ENCODE measurements around the gene FAM199X.

FAM199X gene

GRCh38 chrX:104165894-104166734, at the start of gene FAM199X:
TSS of gene FAM199X (plus strand) at chrX:104166453. CDS start at chrX:104166786, 333 bp downstream.
- DNase-seq (ENCODE audit: low read depth): peak; percentile 72

GRCh38 chrX:104117759-104118158, 48.5 kb upstream of the FAM199X start:
- no peak for DNase-seq (ENCODE audit: low read depth)

DNA sequence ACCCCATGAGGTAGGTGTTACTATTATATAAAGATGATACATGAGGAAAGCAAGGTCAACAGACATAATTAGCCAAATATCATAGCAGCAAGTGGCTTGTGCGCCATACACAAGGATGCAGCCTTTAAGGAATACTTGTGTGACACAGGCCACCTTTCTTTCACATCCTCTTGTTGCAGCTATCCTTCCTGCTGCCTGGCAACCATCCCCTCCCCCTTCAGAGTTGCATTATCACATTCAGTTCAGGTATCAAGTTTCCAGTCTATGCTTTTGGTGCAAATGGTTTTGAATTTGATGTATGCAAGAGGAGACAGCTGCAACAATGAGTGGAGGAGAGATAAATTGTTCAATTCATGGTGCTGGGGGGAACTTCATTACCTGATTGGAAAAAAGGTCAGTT, 47.5 kb upstream of the FAM199X start:
- no peak for DNase-seq (ENCODE audit: low read depth)

GRCh38 chrX:104122829-104123228, 43.4 kb upstream of the FAM199X start:
- DNase-seq (ENCODE audit: low read depth): no peak

- DNase-seq (ENCODE audit: low read depth): no peak
Observed at GRCh38 chrX:104126856-104127255, 39.4 kb upstream of the FAM199X start.

DNA sequence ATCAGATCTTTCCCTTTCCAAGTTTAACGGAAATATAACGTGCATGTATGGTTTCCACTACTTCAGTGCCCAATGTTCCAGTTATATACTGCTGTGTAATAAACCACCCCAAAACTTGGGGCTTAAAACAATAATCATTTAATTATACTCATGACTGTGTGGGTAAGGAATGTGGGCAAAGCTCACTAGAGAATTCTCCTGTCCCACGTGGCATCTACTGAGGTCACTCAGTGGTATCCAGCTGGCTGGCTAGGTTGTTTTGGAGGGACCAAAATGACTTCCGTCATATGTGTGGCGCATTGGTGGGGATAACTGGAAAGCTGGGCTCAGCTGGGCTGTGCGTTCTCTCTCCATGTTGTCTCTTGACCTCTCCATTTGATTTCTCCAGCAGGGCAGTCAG, 35.4 kb upstream of the FAM199X start:
- no peak for DNase-seq (ENCODE audit: low read depth)

- no peak for DNase-seq (ENCODE audit: low read depth)
Observed at GRCh38 chrX:104134583-104135261, 31.5 kb upstream of the FAM199X start.

DNA sequence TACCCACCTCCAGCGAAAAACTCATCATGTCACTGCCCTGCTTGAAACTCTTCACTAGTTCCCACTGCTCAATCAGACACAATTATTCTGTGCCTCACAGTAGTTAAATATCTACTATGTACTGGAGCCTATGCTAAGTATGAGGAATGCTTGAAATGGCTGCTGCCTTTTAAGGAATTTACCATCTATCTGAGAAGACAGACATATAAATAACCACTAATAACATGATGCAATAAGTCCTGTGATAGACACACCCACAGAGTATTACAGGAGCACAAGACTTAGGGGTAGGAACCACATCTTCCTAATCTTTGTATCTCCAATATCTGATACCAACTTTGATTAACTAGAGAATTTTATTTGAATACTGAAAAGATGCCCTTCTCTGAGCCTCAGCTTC, 30.6 kb upstream of the FAM199X start:
- no peak for DNase-seq (ENCODE audit: low read depth)

DNA sequence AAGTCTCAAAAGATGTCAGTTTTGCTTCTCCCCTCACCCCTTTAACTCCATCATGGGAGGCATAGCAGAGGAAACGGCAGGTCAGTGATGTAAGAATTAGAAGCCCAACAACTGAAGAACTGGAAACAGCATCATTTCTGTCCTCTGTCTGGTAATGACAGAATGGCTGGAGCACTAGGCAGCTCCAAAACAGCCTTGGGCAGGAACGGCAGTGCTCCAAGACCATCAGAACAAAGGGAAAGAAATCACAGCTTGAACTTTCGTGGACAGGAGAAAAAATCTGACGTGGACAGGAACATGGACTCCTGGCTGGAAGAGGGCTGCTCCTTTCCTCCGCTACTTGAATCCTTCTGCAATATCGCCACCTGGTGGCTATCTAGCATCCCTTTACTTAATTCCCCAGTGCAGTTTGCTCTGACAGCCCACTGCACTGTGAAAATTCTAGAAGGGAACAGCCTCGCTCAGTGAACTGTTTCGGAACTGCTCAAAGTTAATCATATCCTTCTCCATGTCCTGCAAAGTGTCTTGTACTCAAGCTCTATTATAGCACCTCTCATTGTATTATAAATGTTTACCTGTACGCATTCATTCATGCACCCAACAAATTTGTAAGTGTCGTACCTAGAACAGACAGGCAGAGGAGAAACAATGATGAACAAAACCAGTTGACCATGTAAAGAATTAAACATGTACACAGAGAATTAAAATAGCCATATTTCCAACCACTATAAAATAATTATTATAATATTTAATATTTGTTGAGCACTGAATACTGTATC, 29.8 kb upstream of the FAM199X start:
- peak; percentile 29 for DNase-seq (ENCODE audit: low read depth)

DNA sequence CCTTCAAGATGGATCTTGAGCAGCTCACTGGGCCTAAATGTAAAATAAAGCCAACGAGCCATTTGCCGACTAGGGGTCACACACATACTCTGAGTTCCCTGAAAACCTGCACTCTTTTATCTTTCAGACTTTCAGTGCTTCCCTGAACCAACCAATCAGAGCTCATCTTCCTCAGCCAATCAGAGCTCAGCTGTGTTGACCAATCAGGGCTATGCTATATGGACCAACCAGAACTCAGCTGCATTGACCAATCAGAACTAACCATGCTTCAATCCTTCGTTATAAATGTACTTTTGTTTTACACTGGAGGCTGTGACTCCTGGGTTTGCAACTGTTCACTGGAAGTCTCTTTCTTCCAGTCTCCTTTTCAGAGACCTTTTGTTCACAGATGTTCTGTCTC, 28.8 kb upstream of the FAM199X start:
- DNase-seq (ENCODE audit: low read depth): no peak

DNA sequence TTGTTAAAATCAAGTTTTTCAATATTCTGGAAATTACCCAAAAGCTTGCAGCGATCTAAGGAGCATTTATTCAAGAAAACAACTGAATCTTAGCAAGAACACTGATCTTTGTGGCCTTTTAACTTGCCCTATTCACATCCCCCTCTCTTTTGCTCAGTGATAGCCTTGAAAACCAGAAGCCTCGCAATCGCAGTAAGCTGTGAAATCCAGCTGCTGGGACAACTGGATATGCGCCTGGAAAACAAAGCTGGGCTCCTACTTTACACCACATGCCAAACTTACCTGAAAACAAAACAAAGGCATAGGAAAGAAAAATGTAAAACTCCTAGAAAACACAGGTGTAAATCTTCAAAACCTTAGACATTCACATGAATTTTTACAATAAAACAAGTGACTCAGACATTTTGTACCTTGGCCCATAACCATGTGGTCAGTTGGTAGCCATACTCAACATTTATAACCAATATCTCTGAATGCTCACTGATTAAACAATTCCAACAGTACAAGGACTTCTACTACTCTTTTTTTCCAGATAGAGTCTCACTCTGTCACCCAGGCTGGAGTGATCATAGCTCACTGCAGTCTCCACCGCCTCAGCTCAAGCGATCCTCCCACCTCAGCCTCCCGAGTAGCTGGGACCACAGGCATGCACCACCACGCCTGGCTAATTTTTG, 25.0 kb upstream of the FAM199X start:
- no peak for DNase-seq (ENCODE audit: low read depth)

DNA sequence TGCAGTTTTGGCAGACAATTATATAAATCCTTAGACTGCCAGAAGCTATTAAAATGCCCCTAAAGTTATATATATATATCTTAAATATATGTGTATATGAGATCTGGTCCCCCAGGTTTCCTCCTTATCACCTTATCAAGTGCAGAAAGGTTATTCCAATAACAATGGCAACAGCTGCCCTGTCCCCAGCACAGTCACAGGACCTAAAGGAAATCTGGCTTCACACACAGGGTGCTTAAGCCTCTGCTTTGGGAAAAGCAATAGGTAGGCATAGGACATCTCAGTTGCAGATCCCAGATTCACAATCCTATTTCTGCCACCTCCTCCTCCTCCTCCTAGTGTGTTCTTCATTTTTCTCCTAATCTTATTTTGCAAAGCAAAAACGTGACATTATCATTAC, 15.2 kb upstream of the FAM199X start:
- DNase-seq (ENCODE audit: low read depth): no peak

DNA sequence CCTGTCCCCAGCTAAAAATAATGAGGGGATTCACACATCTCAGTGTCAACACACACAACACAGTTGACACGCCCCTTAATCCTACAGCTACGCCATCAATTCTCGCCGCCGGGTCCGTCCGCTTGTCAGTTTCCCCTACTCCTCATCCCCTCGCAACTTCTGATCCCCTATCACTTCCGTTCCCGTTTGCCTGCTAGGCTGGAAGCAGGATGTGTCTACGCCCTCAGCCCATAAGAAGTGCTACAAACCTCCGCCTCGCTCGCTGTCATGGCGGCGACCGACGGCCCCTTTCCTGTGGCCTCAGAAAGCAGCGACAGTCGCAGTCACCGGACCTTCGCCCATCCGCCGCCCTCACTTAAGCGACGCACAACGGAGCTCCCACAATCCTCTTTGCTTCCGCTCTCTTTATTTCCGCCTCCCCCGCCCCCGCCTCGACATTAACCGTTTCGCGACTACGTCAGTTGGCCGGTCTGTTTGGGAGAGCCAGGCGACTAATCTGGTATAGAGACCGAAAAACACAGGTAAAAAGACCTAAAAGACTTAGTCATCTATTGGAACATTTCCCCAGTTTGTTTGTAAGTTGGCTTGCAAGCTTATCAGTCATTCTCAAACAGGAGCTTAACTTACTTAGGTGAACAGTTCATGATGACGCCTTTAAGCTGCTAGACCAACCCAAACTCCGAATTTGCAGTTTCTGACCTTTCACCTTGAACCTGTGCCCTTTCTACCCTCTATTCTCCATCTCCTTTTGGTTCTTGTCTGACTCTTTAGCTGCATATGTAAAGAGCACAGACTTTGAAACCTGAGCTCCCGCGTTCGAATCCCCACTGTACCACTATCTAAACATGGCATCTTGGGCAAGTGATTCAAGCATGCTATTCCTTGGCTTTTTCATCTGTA, 9.4 kb upstream of the FAM199X start, which contains the start of gene SLC25A53:
Gene SLC25A53, minus strand, starts transcription at position 380 of the 900 bp plus-strand sequence. CDS start 51,752 bp downstream, outside the sequence.
- peak; percentile 53 for DNase-seq (ENCODE audit: low read depth)

DNA sequence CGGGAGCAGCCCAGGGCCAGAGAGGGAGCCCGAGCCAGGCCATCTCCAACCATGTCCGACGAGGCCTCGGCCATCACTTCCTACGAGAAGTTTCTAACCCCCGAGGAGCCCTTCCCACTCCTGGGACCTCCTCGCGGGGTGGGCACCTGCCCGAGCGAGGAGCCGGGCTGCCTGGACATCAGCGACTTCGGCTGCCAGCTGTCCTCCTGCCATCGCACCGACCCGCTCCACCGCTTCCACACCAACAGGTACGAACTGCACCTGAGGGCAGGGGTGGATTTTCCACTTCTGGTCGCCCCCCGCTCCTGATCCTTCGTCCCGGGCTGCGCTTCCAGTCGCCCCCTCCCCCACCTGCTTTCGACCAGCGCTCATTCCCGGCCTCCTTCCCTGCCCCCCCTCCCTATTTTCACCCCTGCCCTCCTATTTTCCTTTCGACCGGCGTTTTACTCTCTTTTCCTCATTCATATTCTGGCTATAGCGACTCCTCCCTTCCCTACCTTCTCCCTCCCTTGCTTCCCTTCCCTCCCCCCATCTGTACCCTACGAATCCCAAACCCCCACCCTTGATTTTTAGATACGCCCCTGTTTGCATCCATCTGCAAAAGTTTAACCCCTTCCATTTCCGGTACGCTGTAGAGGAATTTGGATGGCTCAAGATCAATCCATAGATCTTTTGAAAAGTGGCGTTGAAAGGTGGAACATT, 633 bp downstream of the FAM199X start:
- no peak for DNase-seq (ENCODE audit: low read depth)

GRCh38 chrX:104168127-104168526, 1.9 kb downstream of the FAM199X start:
- no peak for DNase-seq (ENCODE audit: low read depth)

DNA sequence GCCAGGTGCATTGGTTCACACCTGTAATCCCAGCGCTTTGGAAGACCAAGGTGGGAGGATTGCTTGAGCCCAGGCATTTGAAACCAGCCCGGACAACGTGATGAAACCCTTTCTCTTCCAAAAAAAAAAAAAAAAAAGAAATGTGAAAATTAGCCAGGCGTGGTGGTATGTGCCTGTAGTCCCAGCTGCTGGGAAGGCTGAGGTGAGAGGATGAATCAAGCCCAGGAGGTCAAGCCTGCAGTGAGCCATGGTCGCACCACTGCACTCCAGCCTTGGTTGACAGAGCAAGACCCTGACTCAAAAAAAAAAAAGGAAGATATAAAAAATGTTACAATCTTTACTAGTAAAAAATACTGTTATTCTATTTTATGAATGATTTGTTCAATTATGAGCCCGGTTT, 5.9 kb downstream of the FAM199X start:
- DNase-seq (ENCODE audit: low read depth): no peak

GRCh38 chrX:104172788-104173187, 6.5 kb downstream of the FAM199X start:
- no peak for DNase-seq (ENCODE audit: low read depth)

DNA sequence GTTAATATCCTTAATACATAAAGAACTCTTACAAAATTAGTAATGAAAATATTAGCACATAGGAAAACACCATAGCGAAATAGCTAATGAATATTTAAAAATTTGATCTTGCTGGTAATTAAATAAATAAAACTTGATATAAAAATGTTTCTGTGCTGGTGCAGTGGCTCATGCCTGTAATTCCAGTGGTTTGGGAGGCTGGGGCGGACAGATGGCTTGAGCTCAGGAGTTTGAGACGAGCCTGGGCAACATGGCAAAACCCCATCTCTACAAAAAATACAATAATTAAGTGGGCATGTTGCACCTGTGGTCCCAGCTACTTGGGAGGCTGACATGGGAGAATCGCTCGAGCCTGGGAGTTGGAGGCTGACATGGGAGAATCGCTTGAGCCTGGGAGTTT, 7.6 kb downstream of the FAM199X start:
- no peak for DNase-seq (ENCODE audit: low read depth)

DNA sequence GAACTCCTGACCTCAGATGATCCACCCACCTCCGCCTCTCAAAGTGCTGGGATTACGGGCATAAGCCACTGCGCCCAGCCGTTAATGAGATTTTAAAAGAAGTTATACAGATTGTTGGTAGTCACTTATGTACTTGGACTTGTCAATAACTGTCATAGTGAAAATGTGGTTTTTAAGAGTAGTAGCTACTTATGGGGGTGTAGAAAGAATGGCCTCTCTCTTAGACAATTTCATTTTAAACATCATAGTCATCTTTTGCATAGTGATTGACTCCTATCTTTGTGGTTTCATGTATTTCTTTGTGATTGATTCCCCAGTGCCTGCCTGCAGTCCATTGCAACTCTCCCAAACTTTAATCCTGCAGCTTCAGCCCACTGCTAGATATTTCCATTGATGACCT, 17.4 kb downstream of the FAM199X start:
- no peak for DNase-seq (ENCODE audit: low read depth)

- DNase-seq (ENCODE audit: low read depth): no peak
Observed at GRCh38 chrX:104187931-104188330, 21.7 kb downstream of the FAM199X start.

Measured in activated gamma-delta T cell treated with anti-CD3 and anti-CD28 coated beads, Interleukin-2, amount 50 U/mL, for 16 hours (primary cell).